Endothelial cell of umbilical vein (primary cell): ENCODE results near the gene PBXIP1.

Source experiments
- EZH2 ChIP-seq: IDR thresholded peaks from 2 replicates; pipeline ENCODE4 v1.6.1; 2012; ENCODE audit warnings: borderline replicate concordance, low read depth, mild to moderate bottlenecking, moderate library complexity, low read length, inconsistent platforms; ENCODE audit not compliant: severe bottlenecking
- GATA2 ChIP-seq: IDR thresholded peaks from 2 replicates; pipeline ENCODE4 v1.7.0; 2011; ENCODE audit warnings: low read depth, mild to moderate bottlenecking, moderate library complexity, mixed read lengths, low read length; ENCODE audit not compliant: insufficient read length, insufficient read depth
- JUN ChIP-seq: IDR thresholded peaks from 2 replicates; pipeline ENCODE4 v1.6.1; 2011; ENCODE audit warnings: borderline replicate concordance, low read depth; ENCODE audit not compliant: insufficient read length, insufficient read depth
- MYC ChIP-seq: IDR thresholded peaks from one replicate; pipeline ENCODE4 v1.6.1; 2011; ENCODE audit warnings: mild to moderate bottlenecking, low read depth, low read length
- POLR2A ChIP-seq: IDR thresholded peaks from 2 replicates; pipeline ENCODE4 v1.6.1; 2012; ENCODE audit warnings: low read depth, mild to moderate bottlenecking, control low read depth, low read length
- POLR2AphosphoS5 ChIP-seq: IDR thresholded peaks from 2 replicates; pipeline ENCODE4 v1.6.1; 2012; ENCODE audit warnings: low read depth, mild to moderate bottlenecking, control low read depth, low read length, moderate library complexity; ENCODE audit not compliant: insufficient read depth
- TF ChIP-seq, protein P1 (sequence below), 2 donors: IDR thresholded peaks; 1 replicate in 1 of 2; 2 replicates in 1 of 2; pipeline ENCODE4 v1.5.1; 2011; ENCODE audit warnings: low read length in 2 of 2, mild to moderate bottlenecking in 2 of 2, moderate library complexity in 2 of 2, control low read depth in 1 of 2, inconsistent platforms in 1 of 2, low read depth in 1 of 2; ENCODE audit not compliant: insufficient read depth in 1 of 2; ENCODE audit errors: extremely low read depth in 1 of 2
- TF ChIP-seq, protein P2 (sequence below): IDR thresholded peaks from 2 replicates; pipeline ENCODE4 v1.6.1; 2011; ENCODE audit not compliant: insufficient read depth, insufficient read length

DNA sequence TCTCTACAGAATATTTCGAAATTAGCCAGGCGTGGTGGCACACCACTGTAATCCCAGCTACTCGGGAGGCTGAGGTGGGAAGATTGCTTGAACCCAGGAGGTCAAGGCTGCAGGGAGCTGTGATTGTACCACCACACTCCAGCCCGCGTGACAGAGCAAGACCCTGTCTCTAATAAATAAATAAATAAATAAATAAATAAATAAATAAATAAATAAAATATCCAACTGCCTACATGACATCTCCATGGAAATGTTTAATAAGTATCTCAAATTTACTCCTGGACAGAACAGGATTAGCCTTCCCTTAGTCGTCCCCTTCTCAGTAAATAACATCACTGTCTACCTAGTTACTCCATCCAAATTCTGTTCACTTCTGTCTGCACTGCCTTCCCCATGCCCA, 56.9 kb downstream of the PBXIP1 start:
- no peak for TF ChIP-seq POLR2AphosphoS5
- TF ChIP-seq, protein P1, sequence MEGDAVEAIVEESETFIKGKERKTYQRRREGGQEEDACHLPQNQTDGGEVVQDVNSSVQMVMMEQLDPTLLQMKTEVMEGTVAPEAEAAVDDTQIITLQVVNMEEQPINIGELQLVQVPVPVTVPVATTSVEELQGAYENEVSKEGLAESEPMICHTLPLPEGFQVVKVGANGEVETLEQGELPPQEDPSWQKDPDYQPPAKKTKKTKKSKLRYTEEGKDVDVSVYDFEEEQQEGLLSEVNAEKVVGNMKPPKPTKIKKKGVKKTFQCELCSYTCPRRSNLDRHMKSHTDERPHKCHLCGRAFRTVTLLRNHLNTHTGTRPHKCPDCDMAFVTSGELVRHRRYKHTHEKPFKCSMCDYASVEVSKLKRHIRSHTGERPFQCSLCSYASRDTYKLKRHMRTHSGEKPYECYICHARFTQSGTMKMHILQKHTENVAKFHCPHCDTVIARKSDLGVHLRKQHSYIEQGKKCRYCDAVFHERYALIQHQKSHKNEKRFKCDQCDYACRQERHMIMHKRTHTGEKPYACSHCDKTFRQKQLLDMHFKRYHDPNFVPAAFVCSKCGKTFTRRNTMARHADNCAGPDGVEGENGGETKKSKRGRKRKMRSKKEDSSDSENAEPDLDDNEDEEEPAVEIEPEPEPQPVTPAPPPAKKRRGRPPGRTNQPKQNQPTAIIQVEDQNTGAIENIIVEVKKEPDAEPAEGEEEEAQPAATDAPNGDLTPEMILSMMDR (IDR thresholded peaks at IDR 0.05; ENCODE audit: extremely low read depth in 1 of 2, insufficient read depth in 1 of 2, low read depth in 1 of 2, low read length in 2 of 2), result no peak
- no peak for TF ChIP-seq POLR2A
- no peak for TF ChIP-seq GATA2
- no peak for TF ChIP-seq EZH2
- TF ChIP-seq, protein P2, sequence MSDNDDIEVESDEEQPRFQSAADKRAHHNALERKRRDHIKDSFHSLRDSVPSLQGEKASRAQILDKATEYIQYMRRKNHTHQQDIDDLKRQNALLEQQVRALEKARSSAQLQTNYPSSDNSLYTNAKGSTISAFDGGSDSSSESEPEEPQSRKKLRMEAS, result no peak
- TF ChIP-seq JUN, result no peak
- TF ChIP-seq MYC, result no peak
